ENCODE results near the gene PRDM16.

Gene PRDM16

GRCh38 chr1:3418600-3418999 lies 349.6 kb downstream of the PRDM16 start:
- Histone ChIP-seq H3K4me2 (ENCODE audit: insufficient read depth, low read length) (no peak overlapping the region), H3K9me3 (ENCODE audit: insufficient read depth, low read length, severe bottlenecking) (no peaks in the 10 kb centered on the region), H3K27ac (ENCODE audit: low read length) (no peak overlapping the region), H4K20me1 (ENCODE audit: insufficient read depth, low read length) (peaks cover 12% of the 10 kb centered on the region; the same call in 1 of the 2 replicates), H3K4me1 (ENCODE audit: insufficient read depth, low read length) (no peaks in the 10 kb centered on the region), H3K79me2 (ENCODE audit: insufficient read depth, low read length) (no peaks in the 10 kb centered on the region), H3K27me3 (ENCODE audit: insufficient read depth, low read length, poor library complexity) (no peaks in the 10 kb centered on the region), H3K36me3 (ENCODE audit: insufficient read depth, low read length) (no peaks in the 10 kb centered on the region), H2AFZ (ENCODE audit: low read depth, low read length) (no peak overlapping the region), H3K4me3 (ENCODE audit: low read depth in 1 of 2, low read length in 2 of 2) (no peak overlapping the region), H3K9ac (ENCODE audit: low read depth, low read length) (no peak overlapping the region)
- TF ChIP-seq, protein P1, sequence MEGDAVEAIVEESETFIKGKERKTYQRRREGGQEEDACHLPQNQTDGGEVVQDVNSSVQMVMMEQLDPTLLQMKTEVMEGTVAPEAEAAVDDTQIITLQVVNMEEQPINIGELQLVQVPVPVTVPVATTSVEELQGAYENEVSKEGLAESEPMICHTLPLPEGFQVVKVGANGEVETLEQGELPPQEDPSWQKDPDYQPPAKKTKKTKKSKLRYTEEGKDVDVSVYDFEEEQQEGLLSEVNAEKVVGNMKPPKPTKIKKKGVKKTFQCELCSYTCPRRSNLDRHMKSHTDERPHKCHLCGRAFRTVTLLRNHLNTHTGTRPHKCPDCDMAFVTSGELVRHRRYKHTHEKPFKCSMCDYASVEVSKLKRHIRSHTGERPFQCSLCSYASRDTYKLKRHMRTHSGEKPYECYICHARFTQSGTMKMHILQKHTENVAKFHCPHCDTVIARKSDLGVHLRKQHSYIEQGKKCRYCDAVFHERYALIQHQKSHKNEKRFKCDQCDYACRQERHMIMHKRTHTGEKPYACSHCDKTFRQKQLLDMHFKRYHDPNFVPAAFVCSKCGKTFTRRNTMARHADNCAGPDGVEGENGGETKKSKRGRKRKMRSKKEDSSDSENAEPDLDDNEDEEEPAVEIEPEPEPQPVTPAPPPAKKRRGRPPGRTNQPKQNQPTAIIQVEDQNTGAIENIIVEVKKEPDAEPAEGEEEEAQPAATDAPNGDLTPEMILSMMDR (IDR thresholded peaks at IDR 0.05; ENCODE audit: borderline replicate concordance, extremely low read depth, low read length, poor library complexity, severe bottlenecking), result no peak
- no peak for TF ChIP-seq EZH2 (IDR thresholded peaks at IDR 0.05; ENCODE audit: borderline replicate concordance, low read depth, low read length, severe bottlenecking)
- ATAC-seq (ENCODE audit: insufficient read depth, low read depth) (no peak), DNase-seq (no peak)

DNA sequence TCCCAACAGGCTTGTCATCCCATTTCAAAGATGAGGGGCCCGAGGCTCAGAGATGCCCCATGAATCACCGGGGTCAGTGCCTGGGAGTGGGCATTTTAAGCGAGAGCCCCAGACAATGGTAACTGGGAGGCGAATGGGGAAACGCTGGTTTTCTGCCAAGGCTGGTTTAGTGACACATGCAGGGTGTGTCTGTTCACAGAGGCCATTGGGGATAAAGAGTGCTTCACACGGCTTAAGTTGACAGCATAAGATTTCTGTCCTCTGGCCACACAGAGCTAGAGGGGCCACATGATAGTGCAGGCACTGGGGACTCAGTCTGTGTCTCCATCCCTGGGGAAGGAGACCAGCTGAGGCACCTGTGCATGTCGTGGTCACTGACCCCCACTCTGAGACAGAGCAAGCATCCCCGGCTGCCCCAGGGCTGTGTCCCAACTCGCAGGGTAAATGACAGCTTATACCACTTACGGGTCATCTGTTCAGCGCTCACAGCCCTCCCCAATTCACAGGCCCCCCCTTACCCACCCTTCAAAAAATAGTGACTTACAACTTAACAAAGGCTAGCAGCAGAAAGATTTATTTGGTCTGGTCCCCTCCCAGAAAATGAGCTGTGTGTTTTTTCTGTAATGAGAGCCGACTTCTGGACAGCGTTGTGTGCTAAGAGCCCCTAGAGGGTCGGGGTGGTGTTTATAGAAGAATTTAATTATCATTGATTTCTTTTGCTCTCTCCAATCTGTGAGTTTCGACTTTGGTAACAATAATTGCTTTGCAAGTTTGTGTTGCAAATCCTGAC lies 350.6 kb downstream of the PRDM16 start:
- Histone ChIP-seq H2AFZ (ENCODE audit: low read depth, low read length) (no peak overlapping the region), H3K9me3 (ENCODE audit: insufficient read depth, low read length, severe bottlenecking) (no peaks in the 10 kb centered on the region), H3K4me3 (ENCODE audit: low read depth in 1 of 2, low read length in 2 of 2) (no peak overlapping the region), H4K20me1 (ENCODE audit: insufficient read depth, low read length) (peaks cover 12% of the 10 kb centered on the region; the same call in 1 of the 2 replicates), H3K4me2 (ENCODE audit: insufficient read depth, low read length) (no peak overlapping the region), H3K27ac (ENCODE audit: low read length) (no peak overlapping the region), H3K4me1 (ENCODE audit: insufficient read depth, low read length) (no peaks in the 10 kb centered on the region), H3K9ac (ENCODE audit: low read depth, low read length) (no peak overlapping the region), H3K79me2 (ENCODE audit: insufficient read depth, low read length) (no peaks in the 10 kb centered on the region), H3K27me3 (ENCODE audit: insufficient read depth, low read length, poor library complexity) (no peaks in the 10 kb centered on the region), H3K36me3 (ENCODE audit: insufficient read depth, low read length) (no peaks in the 10 kb centered on the region)
- no peak for ATAC-seq (ENCODE audit: insufficient read depth, low read depth)
- no peak for TF ChIP-seq EZH2 (IDR thresholded peaks at IDR 0.05; ENCODE audit: borderline replicate concordance, low read depth, low read length, severe bottlenecking)
- TF ChIP-seq, protein P1 (IDR thresholded peaks at IDR 0.05; ENCODE audit: borderline replicate concordance, extremely low read depth, low read length, poor library complexity, severe bottlenecking), result no peak
- no peak for DNase-seq

- H4K20me1 ChIP-seq (ENCODE audit: insufficient read depth, low read length), result peaks cover 12% of the 10 kb centered on the region; the same call in 1 of the 2 replicates
- no peak overlapping the region for H2AFZ ChIP-seq (ENCODE audit: low read depth, low read length)
- H3K79me2 ChIP-seq (ENCODE audit: insufficient read depth, low read length), result no peaks in the 10 kb centered on the region
Measured at GRCh38 chr1:3420218-3420951, 351.4 kb downstream of the PRDM16 start.

More at GRCh38 chr1:3420218-3420951, 351.4 kb downstream of the PRDM16 start:
- Histone ChIP-seq H3K36me3 (ENCODE audit: insufficient read depth, low read length) (no peaks in the 10 kb centered on the region), H3K27me3 (ENCODE audit: insufficient read depth, low read length, poor library complexity) (no peaks in the 10 kb centered on the region), H3K9ac (ENCODE audit: low read depth, low read length) (no peak overlapping the region), H3K4me3 (ENCODE audit: low read depth in 1 of 2, low read length in 2 of 2) (no peak overlapping the region), H3K4me1 (ENCODE audit: insufficient read depth, low read length) (no peaks in the 10 kb centered on the region), H3K27ac (ENCODE audit: low read length) (no peak overlapping the region), H3K4me2 (ENCODE audit: insufficient read depth, low read length) (no peak overlapping the region), H3K9me3 (ENCODE audit: insufficient read depth, low read length, severe bottlenecking) (no peaks in the 10 kb centered on the region)
- ATAC-seq (ENCODE audit: insufficient read depth, low read depth), result no peak
- no peak for DNase-seq
- no peak for TF ChIP-seq EZH2 (IDR thresholded peaks at IDR 0.05; ENCODE audit: borderline replicate concordance, low read depth, low read length, severe bottlenecking)
- TF ChIP-seq, protein P1 (IDR thresholded peaks at IDR 0.05; ENCODE audit: borderline replicate concordance, extremely low read depth, low read length, poor library complexity, severe bottlenecking), result no peak
